Activated naive CD4-positive, alpha-beta T cell treated with anti-CD3 and anti-CD28 coated beads for 36 hours (primary cell): ENCODE data around the gene FKBP1B. TPM values are rescaled to one million over a fixed set of nuclear protein-coding genes. Genes with fewer than 3 reads are reported as not detected.

ENCODE experiments used
- total RNA-seq, 2 experiments: library from RNA; stranded (reverse); gene quantifications; one replicate each; pipeline ENCODE4 v1.2.3, GENCODE V29; 2021

FKBP1B gene
- total RNA-seq, 2 experiments from 2014 or later = 0.35 TPM; not detected in 1

Other genes starting within 250 kb of the FKBP1B start
- 10 to 100 TPM; 12.9 to 15.4 TPM for gene ATAD2B, start 122.6 kb upstream of the FKBP1B start, total RNA-seq
- gene UBXN2A, start 109.3 kb upstream of the FKBP1B start, total RNA-seq = 1 to 10 TPM; 7.6 to 7.7 TPM
- gene MFSD2B, start 39.7 kb upstream of the FKBP1B start, total RNA-seq = under 1 TPM; 0.15 to 0.24 TPM
- 10 to 100 TPM; 17.6 to 21.1 TPM for gene WDCP, start 2.4 kb upstream of the FKBP1B start, total RNA-seq
- 100 to 1,000 TPM; 151 to 164 TPM for gene SF3B6, start 26.6 kb downstream of the FKBP1B start, total RNA-seq
- gene TP53I3, start 35.1 kb downstream of the FKBP1B start, total RNA-seq = under 1 TPM; 0.60 to 0.81 TPM
- gene PFN4, start 73.6 kb downstream of the FKBP1B start, total RNA-seq = under 1 TPM in 1 of 2 experiments, not detected in 1; 0.32 TPM
- 1 to 10 TPM; 3.6 to 4.1 TPM for gene FAM228B, start 73.7 kb downstream of the FKBP1B start, total RNA-seq
- under 1 TPM in 1 of 2 experiments, not detected in 1; 0.26 TPM for gene FAM228A, start 125.3 kb downstream of the FKBP1B start, total RNA-seq